ENCODE data around the gene ARSK.

Gene ARSK

GRCh38 chr5:95554647-95555548, at the start of gene ARSK, which contains the start of gene SKIC3:
Gene ARSK, plus strand, starts transcription at chr5:95555101. Its CDS starts 178 bp downstream, at chr5:95555279.
Gene SKIC3, minus strand, starts transcription at chr5:95554977. Its CDS starts 7,827 bp downstream, at chr5:95547150.
- H3K4me3 ChIP-seq (replicated peaks in 1 of 2; ENCODE audit: low read depth in 2 of 2, low read length in 2 of 2), result peak within 1 kb of the TSS; percentile 65 to 87
- peak; percentile 100 for DNase-seq (ENCODE audit: low read depth in 2 of 2)
- TF ChIP-seq CTCF (IDR thresholded peaks at IDR 0.05; ENCODE audit: low read depth, low read length), result peak; percentile 58

- DNase-seq (ENCODE audit: low read depth in 2 of 2), result no peak
- no peak for TF ChIP-seq CTCF (IDR thresholded peaks at IDR 0.05; ENCODE audit: low read depth, low read length)
- H3K4me3 ChIP-seq (replicated peaks in 1 of 2; ENCODE audit: low read depth in 2 of 2, low read length in 2 of 2), result no peak overlapping the region
Measured at GRCh38 chr5:95508550-95508949, 46.4 kb upstream of the ARSK start.

- TF ChIP-seq CTCF (IDR thresholded peaks at IDR 0.05; ENCODE audit: low read depth, low read length), result no peak
- no peak for DNase-seq (ENCODE audit: low read depth in 2 of 2)
Measured at GRCh38 chr5:95511606-95512005, 43.3 kb upstream of the ARSK start.

GRCh38 chr5:95518417-95518816, 36.5 kb upstream of the ARSK start:
- no peak for TF ChIP-seq CTCF (IDR thresholded peaks at IDR 0.05; ENCODE audit: low read depth, low read length)
- no peak overlapping the region for H3K4me3 ChIP-seq (replicated peaks in 1 of 2; ENCODE audit: low read depth in 2 of 2, low read length in 2 of 2)
- no peak for DNase-seq (ENCODE audit: low read depth in 2 of 2)

More at GRCh38 chr5:95511606-95512005, 43.3 kb upstream of the ARSK start:
- H3K4me3 ChIP-seq (replicated peaks in 1 of 2; ENCODE audit: low read depth in 2 of 2, low read length in 2 of 2), result no peak overlapping the region

- no peak for DNase-seq (ENCODE audit: low read depth in 2 of 2)
- no peak for TF ChIP-seq CTCF (IDR thresholded peaks at IDR 0.05; ENCODE audit: low read depth, low read length)
- no peak overlapping the region for H3K4me3 ChIP-seq (replicated peaks in 1 of 2; ENCODE audit: low read depth in 2 of 2, low read length in 2 of 2)
Measured at GRCh38 chr5:95519151-95519550, 35.8 kb upstream of the ARSK start.

- no peak for TF ChIP-seq CTCF (IDR thresholded peaks at IDR 0.05; ENCODE audit: low read depth, low read length)
- H3K4me3 ChIP-seq (replicated peaks in 1 of 2; ENCODE audit: low read depth in 2 of 2, low read length in 2 of 2), result no peak overlapping the region
- no peak for DNase-seq (ENCODE audit: low read depth in 2 of 2)
Measured at GRCh38 chr5:95519681-95520080, 35.2 kb upstream of the ARSK start.

All from cardiac fibroblast (primary cell).